LNCaP clone FGC (cell line): ENCODE measurements around the gene TMEM45A.
"Not testable (repeated sequence)": the region's sequence is repeated elsewhere in the genome, so short reads cannot be mapped to it uniquely, and the experiment has no call there.

ENCODE experiments used
- DNase-seq: peaks from one replicate; pipeline ENCODE4 v3.0.0-alpha.2; 2011; ENCODE audit warnings: low read depth
- H3K4me3 ChIP-seq: 2 replicates; pipeline ENCODE4 v1.5.1; 2011; ENCODE audit warnings: mild to moderate bottlenecking, low read depth, low read length, control low read depth
- CTCF ChIP-seq: IDR thresholded peaks from 2 replicates; pipeline ENCODE4 v1.5.1; 2012; ENCODE audit warnings: mild to moderate bottlenecking; ENCODE audit not compliant: control insufficient read depth, insufficient read depth; ENCODE audit errors: extremely low read depth

Gene TMEM45A

GRCh38 chr3:100506355-100506754, 13.9 kb downstream of the TMEM45A start:
- H3K4me3 ChIP-seq = no peak overlapping the region
- DNase-seq = no peak
- no peak for TF ChIP-seq CTCF

GRCh38 chr3:100509818-100510217, 17.4 kb downstream of the TMEM45A start:
- H3K4me3 ChIP-seq, DNase-seq: not testable (repeated sequence)

- no peak for TF ChIP-seq CTCF
- no peak overlapping the region for H3K4me3 ChIP-seq
- DNase-seq = no peak
Observed at GRCh38 chr3:100516232-100516631, 23.8 kb downstream of the TMEM45A start.

- H3K4me3 ChIP-seq = no peak overlapping the region
- TF ChIP-seq CTCF = no peak
- DNase-seq = no peak
Observed at GRCh38 chr3:100516838-100517237, 24.4 kb downstream of the TMEM45A start.

GRCh38 chr3:100517276-100517675, 24.9 kb downstream of the TMEM45A start:
- no peak for DNase-seq
- no peak overlapping the region for H3K4me3 ChIP-seq
- no peak for TF ChIP-seq CTCF

- DNase-seq = no peak
- no peak for TF ChIP-seq CTCF
- H3K4me3 ChIP-seq = no peak overlapping the region
Observed at GRCh38 chr3:100518244-100518643, 25.8 kb downstream of the TMEM45A start.

- DNase-seq = no peak
Observed at GRCh38 chr3:100518983-100519382, 26.6 kb downstream of the TMEM45A start.

More at GRCh38 chr3:100518983-100519382, 26.6 kb downstream of the TMEM45A start:
- TF ChIP-seq CTCF = no peak
- no peak overlapping the region for H3K4me3 ChIP-seq
